ENCODE results near the gene RIPK3. TPM values are rescaled to one million over a fixed set of nuclear protein-coding genes. Genes with fewer than 3 reads are reported as not detected.

The RIPK3 gene
- polyA plus RNA-seq, 2 of the 4 experiments (the other 2 are of a cell fraction), result not detected

- TF ChIP-seq, protein P1, sequence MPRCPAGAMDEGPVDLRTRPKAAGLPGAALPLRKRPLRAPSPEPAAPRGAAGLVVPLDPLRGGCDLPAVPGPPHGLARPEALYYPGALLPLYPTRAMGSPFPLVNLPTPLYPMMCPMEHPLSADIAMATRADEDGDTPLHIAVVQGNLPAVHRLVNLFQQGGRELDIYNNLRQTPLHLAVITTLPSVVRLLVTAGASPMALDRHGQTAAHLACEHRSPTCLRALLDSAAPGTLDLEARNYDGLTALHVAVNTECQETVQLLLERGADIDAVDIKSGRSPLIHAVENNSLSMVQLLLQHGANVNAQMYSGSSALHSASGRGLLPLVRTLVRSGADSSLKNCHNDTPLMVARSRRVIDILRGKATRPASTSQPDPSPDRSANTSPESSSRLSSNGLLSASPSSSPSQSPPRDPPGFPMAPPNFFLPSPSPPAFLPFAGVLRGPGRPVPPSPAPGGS (IDR thresholded peaks at IDR 0.05), result no peak
Observed at GRCh38 chr14:24348186-24348585, 8.4 kb upstream of the RIPK3 start (continued).

GRCh38 chr14:24347134-24347533, 7.3 kb upstream of the RIPK3 start:
- Histone ChIP-seq H3K4me1 (no peaks in the 10 kb centered on the region), H3K9me3 (no peaks in the 10 kb centered on the region), H3K4me2 (no peak overlapping the region), H3K27ac (no peak overlapping the region), H3K4me3 (no peak overlapping the region)
- no peak for DNase-seq (ENCODE audit: low read depth in 1 of 2, low spot score in 1 of 2)
- ChIA-PET POLR2A (interaction anchor here (1.1 kb wide), 1 partner anchor 83 kb away, joined by 3 read pairs; the partner anchor contains the start of gene KHNYN), CTCF (interaction anchor here (1.0 to 5.7 kb wide), 7 partner anchors 13 to 89 kb away, joined by 3 to 32 read pairs (median 7); partner anchors contain the start of gene ADCY4)
- no peak for FAIRE-seq
- no peak for TF ChIP-seq CHD2 (IDR thresholded peaks at IDR 0.05; ENCODE audit: low read length, partially characterized antibody)
- no peak for TF ChIP-seq EHF (CRISPR knock-in tag; IDR thresholded peaks at IDR 0.05)
- no peak for TF ChIP-seq KDM1A (IDR thresholded peaks at IDR 0.05; ENCODE audit: low read depth)
- no peak for ATAC-seq
- WGBS (ENCODE audit: missing lambda C conversion rate), result 4% methylated on average over 1 of the region's 1 CpG

GRCh38 chr14:24343795-24344660, 4.2 kb upstream of the RIPK3 start:
- FAIRE-seq, result no peak
- no peaks in the 10 kb centered on the region for H3K4me1 ChIP-seq
- 47% methylated on average over 7 of the region's 7 CpGs for WGBS (ENCODE audit: missing lambda C conversion rate)
- H3K4me3 ChIP-seq, result no peak overlapping the region
- H3K9me3 ChIP-seq, result no peaks in the 10 kb centered on the region
- DNase-seq (ENCODE audit: low read depth in 1 of 2, low spot score in 1 of 2), result no peak
- TF ChIP-seq CBX2 (IDR thresholded peaks at IDR 0.05; ENCODE audit: borderline replicate concordance, low read depth), result no peak
- TF ChIP-seq EP300 (IDR thresholded peaks at IDR 0.05), result no peak
- no peak for TF ChIP-seq POLR2AphosphoS2 (conservative IDR thresholded peaks at IDR 0.05; ENCODE audit: low read length)
- no peak for TF ChIP-seq NR3C1 (IDR thresholded peaks at IDR 0.05)
- TF ChIP-seq ZSCAN20 (CRISPR knock-in tag; IDR thresholded peaks at IDR 0.05), result no peak
- TF ChIP-seq KDM5A (IDR thresholded peaks at IDR 0.05), result no peak
- no peak for TF ChIP-seq ZFP36 (IDR thresholded peaks at IDR 0.05; ENCODE audit: borderline replicate concordance, partially characterized antibody)
- TF ChIP-seq CBX8 (IDR thresholded peaks at IDR 0.05), result no peak
- TF ChIP-seq GATA3 (IDR thresholded peaks at IDR 0.05; ENCODE audit: borderline replicate concordance), result no peak
- no peak for TF ChIP-seq RNF2 (IDR thresholded peaks at IDR 0.05; ENCODE audit: borderline replicate concordance, low read depth)
- TF ChIP-seq, protein P2, sequence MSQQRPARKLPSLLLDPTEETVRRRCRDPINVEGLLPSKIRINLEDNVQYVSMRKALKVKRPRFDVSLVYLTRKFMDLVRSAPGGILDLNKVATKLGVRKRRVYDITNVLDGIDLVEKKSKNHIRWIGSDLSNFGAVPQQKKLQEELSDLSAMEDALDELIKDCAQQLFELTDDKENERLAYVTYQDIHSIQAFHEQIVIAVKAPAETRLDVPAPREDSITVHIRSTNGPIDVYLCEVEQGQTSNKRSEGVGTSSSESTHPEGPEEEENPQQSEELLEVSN (IDR thresholded peaks at IDR 0.05; ENCODE audit: borderline replicate concordance, low read depth), result no peak
- TF ChIP-seq ZC3H11A (IDR thresholded peaks at IDR 0.05), result no peak
- POLR2A ChIA-PET, result interaction anchor here (1.6 kb wide), 1 partner anchor 86 kb away, joined by 12 read pairs; the partner anchor contains the start of genes CBLN3 and KHNYN
- no peak overlapping the region for H3K4me2 ChIP-seq
- CTCF ChIA-PET, result interaction anchor here (1.0 to 5.7 kb wide), 5 partner anchors 8 to 88 kb away, joined by 3 to 32 read pairs (median 5); partner anchors contain the start of gene ADCY4
- no peak overlapping the region for H3K27ac ChIP-seq
- ATAC-seq, result no peak

GRCh38 chr14:24342889-24343288, 3.1 kb upstream of the RIPK3 start:
- FAIRE-seq, result no peak
- CTCF ChIA-PET, result interaction anchor here (1.6 to 46.6 kb wide), 3 partner anchors 9 to 89 kb away, joined by 11 to 1142 read pairs (median 29); partner anchors contain the start of genes CBLN3 and KHNYN
- H3K9me3 ChIP-seq, result no peaks in the 10 kb centered on the region
- TF ChIP-seq CHD4 (IDR thresholded peaks at IDR 0.05; ENCODE audit: borderline replicate concordance) (no peak), HOXA7 (CRISPR knock-in tag; IDR thresholded peaks at IDR 0.05) (no peak), SMC3 (IDR thresholded peaks at IDR 0.05) (no peak), RCOR1 (IDR thresholded peaks at IDR 0.05; ENCODE audit: low read depth, low read length) (no peak), HMGXB4 (CRISPR knock-in tag; IDR thresholded peaks at IDR 0.05; ENCODE audit: borderline replicate concordance) (no peak), HES2 (IDR thresholded peaks at IDR 0.05) (no peak), RNF2 (IDR thresholded peaks at IDR 0.05; ENCODE audit: borderline replicate concordance, low read depth) (no peak), ZFP36 (IDR thresholded peaks at IDR 0.05; ENCODE audit: borderline replicate concordance, partially characterized antibody) (no peak), FOXS1 (CRISPR knock-in tag; IDR thresholded peaks at IDR 0.05) (no peak), TFCP2L1 (CRISPR knock-in tag; IDR thresholded peaks at IDR 0.05) (no peak)
- TF ChIP-seq, protein P2 (IDR thresholded peaks at IDR 0.05; ENCODE audit: borderline replicate concordance, low read depth), result no peak
- TF ChIP-seq, protein P3, sequence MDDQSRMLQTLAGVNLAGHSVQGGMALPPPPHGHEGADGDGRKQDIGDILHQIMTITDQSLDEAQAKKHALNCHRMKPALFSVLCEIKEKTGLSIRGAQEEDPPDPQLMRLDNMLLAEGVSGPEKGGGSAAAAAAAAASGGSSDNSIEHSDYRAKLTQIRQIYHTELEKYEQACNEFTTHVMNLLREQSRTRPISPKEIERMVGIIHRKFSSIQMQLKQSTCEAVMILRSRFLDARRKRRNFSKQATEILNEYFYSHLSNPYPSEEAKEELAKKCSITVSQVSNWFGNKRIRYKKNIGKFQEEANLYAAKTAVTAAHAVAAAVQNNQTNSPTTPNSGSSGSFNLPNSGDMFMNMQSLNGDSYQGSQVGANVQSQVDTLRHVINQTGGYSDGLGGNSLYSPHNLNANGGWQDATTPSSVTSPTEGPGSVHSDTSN (IDR thresholded peaks at IDR 0.05), result no peak

More at GRCh38 chr14:24342889-24343288, 3.1 kb upstream of the RIPK3 start:
- no peak overlapping the region for H3K27ac ChIP-seq
- H3K4me3 ChIP-seq, result no peak overlapping the region
- POLR2A ChIA-PET, result interaction anchor here (1.8 kb wide), 1 partner anchor 88 kb away, joined by 5 read pairs; the partner anchor contains the start of gene KHNYN
- ATAC-seq (no peak), DNase-seq (ENCODE audit: low read depth in 1 of 2, low spot score in 1 of 2) (no peak)
- H3K4me1 ChIP-seq, result no peaks in the 10 kb centered on the region
- no peak overlapping the region for H3K4me2 ChIP-seq
- 62% methylated on average over 4 of the region's 4 CpGs for WGBS (ENCODE audit: missing lambda C conversion rate)
